Keratinocyte (primary cell): ENCODE results near the gene MLXIP. TPM values are rescaled to one million over a fixed set of nuclear protein-coding genes. Genes with fewer than 3 reads are reported as not detected.

Experiments
- DNase-seq: peaks from one replicate; pipeline ENCODE4 v3.0.0-alpha.2; 2011; ENCODE audit warnings: low read depth, missing footprints, low spot score
- FAIRE-seq: peaks from 2 replicates; lab custom pipeline; 2011; peaks lifted over from hg19 to GRCh38; lab: Jason Lieb, UNC
- H2AFZ ChIP-seq: 2 replicates; pipeline ENCODE4 v1.6.0; 2012; ENCODE audit warnings: low read length, control low read depth, inconsistent platforms; ENCODE audit not compliant: control insufficient read depth
- H3K27ac ChIP-seq: 2 replicates; pipeline ENCODE4 v1.5.1; 2011; ENCODE audit warnings: low read length; ENCODE audit not compliant: control insufficient read depth, insufficient read depth
- H3K27me3 ChIP-seq: 3 replicates; pipeline ENCODE4 v1.6.0; 2011; ENCODE audit warnings: low read length; ENCODE audit not compliant: control insufficient read depth, insufficient read depth; ENCODE audit errors: extremely low read depth
- H3K36me3 ChIP-seq, 2 experiments: 2 replicates in 1 of 2; 3 replicates in 1 of 2; pipeline ENCODE4 v1.5.1; 2011; ENCODE audit warnings: low read length in 2 of 2, mild to moderate bottlenecking in 1 of 2; ENCODE audit not compliant: control insufficient read depth in 2 of 2, insufficient read depth in 2 of 2; ENCODE audit errors: extremely low read depth in 1 of 2
- H3K4me1 ChIP-seq: 3 replicates; pipeline ENCODE4 v1.5.1; 2011; ENCODE audit warnings: low read length; ENCODE audit not compliant: control insufficient read depth, insufficient read depth; ENCODE audit errors: extremely low read depth
- H3K4me2 ChIP-seq: 3 replicates; pipeline ENCODE4 v1.6.0; 2011; ENCODE audit warnings: low read depth, low read length; ENCODE audit not compliant: control insufficient read depth, insufficient read depth; ENCODE audit errors: extremely low read depth
- H3K4me3 ChIP-seq, 3 experiments: fragments of 200-600 bp in 1 of 3; sonication (generic) in 1 of 3; 2 replicates in 2 of 3; 3 replicates in 1 of 3; pipeline ENCODE4 v1.5.1; 2011 to 2016; ENCODE audit warnings: low read length in 3 of 3, mild to moderate bottlenecking in 3 of 3, control low read depth in 2 of 3, inconsistent platforms in 1 of 3, low read depth in 1 of 3, mixed read lengths in 1 of 3, mixed run types in 1 of 3, moderate library complexity in 1 of 3; ENCODE audit not compliant: control insufficient read depth in 2 of 3, insufficient read depth in 2 of 3; ENCODE audit errors: extremely low read depth in 1 of 3
- H3K79me2 ChIP-seq: 2 replicates; pipeline ENCODE4 v1.6.0; 2012; ENCODE audit warnings: low read length; ENCODE audit not compliant: control insufficient read depth, insufficient read depth
- H3K9ac ChIP-seq: 3 replicates; pipeline ENCODE4 v1.6.0; 2011; ENCODE audit warnings: low read length; ENCODE audit not compliant: control insufficient read depth, insufficient read depth; ENCODE audit errors: extremely low read depth
- H3K9me1 ChIP-seq: 3 replicates; pipeline ENCODE4 v1.6.0; 2011; ENCODE audit warnings: low read length; ENCODE audit not compliant: control insufficient read depth, insufficient read depth; ENCODE audit errors: extremely low read depth
- H3K9me3 ChIP-seq: 2 replicates; pipeline ENCODE4 v1.5.1; 2012; ENCODE audit warnings: low read depth, low read length; ENCODE audit not compliant: control insufficient read depth
- H4K20me1 ChIP-seq: 3 replicates; pipeline ENCODE4 v1.6.0; 2011; ENCODE audit warnings: low read length; ENCODE audit not compliant: control insufficient read depth, insufficient read depth; ENCODE audit errors: extremely low read depth
- EZH2 ChIP-seq: IDR thresholded peaks from one replicate; pipeline ENCODE4 v1.6.1; 2012; ENCODE audit warnings: inconsistent platforms, mild to moderate bottlenecking, low read length, moderate library complexity
- dilution Hi-C: fragments of 300-500 bp; cut with MboI; formaldehyde crosslinking; loops from one replicate; pipeline ENCODE4 v1.7.0; 2020; ENCODE audit warnings: low sequenced_read_pairs; ENCODE audit not compliant: extremely low pct_ligation_motif_present
- polyA plus RNA-seq, 5 experiments: library from polyadenylated mRNA; depleted of rRNA in 3 of 5; stranded (reverse) in 3 of 5; stranded (forward) in 1 of 5; unstranded in 1 of 5; fragments of >200 nt; gene quantifications; 1 replicate in 1 of 5; 2 replicates in 3 of 5; 3 replicates in 1 of 5; pipeline versions ENCODE4 v1.2.1 to v1.2.3, GENCODE V29; 2011 to 2012; ENCODE audit warnings: missing spikeins in 2 of 5, low read depth in 1 of 5, low replicate concordance in 1 of 5
- TF ChIP-seq, protein P1 (sequence below), 3 experiments: IDR thresholded peaks in 1 of 3; conservative IDR thresholded peaks in 1 of 3; optimal IDR thresholded peaks in 1 of 3; 2 replicates in 2 of 3; 3 replicates in 1 of 3; pipeline versions ENCODE3 to v1.5.1; 2011; ENCODE audit warnings: low read length in 3 of 3, mild to moderate bottlenecking in 3 of 3, moderate library complexity in 2 of 3, control low read depth in 1 of 3, inconsistent platforms in 1 of 3; ENCODE audit not compliant: insufficient read depth in 2 of 3; ENCODE audit errors: extremely low read depth in 1 of 3

MLXIP gene
- polyA plus RNA-seq, 1 donor (not counting 4 experiments of a cell fraction or from before 2014, with no cell fraction given): 5.5 TPM

DNA sequence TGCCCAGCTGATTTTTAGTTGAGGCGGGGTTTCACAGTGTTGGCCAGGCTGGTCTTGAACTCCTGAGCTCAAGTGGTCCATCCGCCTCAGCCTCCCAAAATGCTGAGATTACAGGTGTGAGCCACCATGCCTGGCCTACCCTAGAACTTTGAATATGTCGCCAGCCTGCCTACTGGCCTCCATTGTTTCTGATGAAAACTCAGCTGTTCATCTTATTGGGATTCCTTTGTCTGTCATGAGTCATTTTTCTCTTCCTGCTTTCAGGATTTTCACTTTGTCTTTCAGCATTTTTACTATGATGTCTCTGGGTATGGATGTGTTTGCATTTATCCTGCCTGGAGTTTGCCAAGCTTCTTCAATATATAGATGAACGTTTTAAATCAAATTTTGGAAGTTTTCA, 116.8 kb downstream of the MLXIP start:
- dilution Hi-C loops: no loop called here
- no peak overlapping the region for H2AFZ ChIP-seq
- no peaks in the 10 kb centered on the region for H3K79me2 ChIP-seq
- no peaks in the 10 kb centered on the region for H3K4me1 ChIP-seq
- no peak overlapping the region for H3K27ac ChIP-seq
- H3K9me1 ChIP-seq: no peaks in the 10 kb centered on the region
- TF ChIP-seq, protein P1, sequence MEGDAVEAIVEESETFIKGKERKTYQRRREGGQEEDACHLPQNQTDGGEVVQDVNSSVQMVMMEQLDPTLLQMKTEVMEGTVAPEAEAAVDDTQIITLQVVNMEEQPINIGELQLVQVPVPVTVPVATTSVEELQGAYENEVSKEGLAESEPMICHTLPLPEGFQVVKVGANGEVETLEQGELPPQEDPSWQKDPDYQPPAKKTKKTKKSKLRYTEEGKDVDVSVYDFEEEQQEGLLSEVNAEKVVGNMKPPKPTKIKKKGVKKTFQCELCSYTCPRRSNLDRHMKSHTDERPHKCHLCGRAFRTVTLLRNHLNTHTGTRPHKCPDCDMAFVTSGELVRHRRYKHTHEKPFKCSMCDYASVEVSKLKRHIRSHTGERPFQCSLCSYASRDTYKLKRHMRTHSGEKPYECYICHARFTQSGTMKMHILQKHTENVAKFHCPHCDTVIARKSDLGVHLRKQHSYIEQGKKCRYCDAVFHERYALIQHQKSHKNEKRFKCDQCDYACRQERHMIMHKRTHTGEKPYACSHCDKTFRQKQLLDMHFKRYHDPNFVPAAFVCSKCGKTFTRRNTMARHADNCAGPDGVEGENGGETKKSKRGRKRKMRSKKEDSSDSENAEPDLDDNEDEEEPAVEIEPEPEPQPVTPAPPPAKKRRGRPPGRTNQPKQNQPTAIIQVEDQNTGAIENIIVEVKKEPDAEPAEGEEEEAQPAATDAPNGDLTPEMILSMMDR (optimal IDR thresholded peaks at IDR 0.05 in 1 of 3, IDR thresholded peaks at IDR 0.05 in 1 of 3, conservative IDR thresholded peaks at IDR 0.05 in 1 of 3; ENCODE audit: extremely low read depth in 1 of 3, insufficient read depth in 2 of 3, low read length in 3 of 3): no peak
- no peak for TF ChIP-seq EZH2
- no peaks in the 10 kb centered on the region for H3K27me3 ChIP-seq
- FAIRE-seq: no peak
- H4K20me1 ChIP-seq: no peaks in the 10 kb centered on the region
- no peak overlapping the region for H3K4me2 ChIP-seq
- H3K36me3 ChIP-seq: no peaks in the 10 kb centered on the region
- no peak for DNase-seq
- no peak overlapping the region for H3K4me3 ChIP-seq
- H3K9ac ChIP-seq: no peak overlapping the region
- H3K9me3 ChIP-seq: peaks cover 3% of the 10 kb centered on the region

Other genes starting within 250 kb of the MLXIP start
- gene HPD, start 219.9 kb upstream of the MLXIP start, polyA plus RNA-seq: not detected in 3 replicates
- gene PSMD9, start 190.0 kb upstream of the MLXIP start, polyA plus RNA-seq: 84.8 to 95.4 TPM (median 90.5 TPM) in 3 replicates
- gene CFAP251, start 160.2 kb upstream of the MLXIP start, polyA plus RNA-seq: 69.9 to 74.2 TPM (median 70.7 TPM) in 3 replicates
- 9.6 to 17.2 TPM (median 12.8 TPM) in 3 replicates for gene BCL7A, start 56.9 kb upstream of the MLXIP start, polyA plus RNA-seq
- gene IL31, start 95.5 kb downstream of the MLXIP start, polyA plus RNA-seq: not detected in 3 replicates
- gene LRRC43, start 104.4 kb downstream of the MLXIP start, polyA plus RNA-seq: 0.33 to 0.60 TPM (median 0.45 TPM) in 3 replicates
- 1.7 to 3.8 TPM (median 2.3 TPM) in 3 replicates for gene B3GNT4, start 125.0 kb downstream of the MLXIP start, polyA plus RNA-seq
- 31.1 to 61.9 TPM (median 41.6 TPM) in 3 replicates for gene DIABLO, start 147.3 kb downstream of the MLXIP start, polyA plus RNA-seq
- 14.2 to 17.5 TPM (median 16.5 TPM) in 3 replicates for gene VPS33A, start 187.7 kb downstream of the MLXIP start, polyA plus RNA-seq